K562 (cell line): ENCODE results near the gene LRRC26. TPM values are rescaled to one million over a fixed set of nuclear protein-coding genes. Genes with fewer than 3 reads are reported as not detected.

Experiments
- ATAC-seq: fragments of 200-7000 bp; cut with Tn5 transposase; 3 replicates; pipeline ENCODE4 v1.9.1; 2020; ENCODE audit warnings: moderate library complexity
- BruUV-seq: library from RNA; stranded (reverse); fragments of 400-500 nt; replicated peaks from 2 replicates; lab custom pipeline; 2021; lab: Mats Ljungman, UMichigan
- CTCF ChIA-PET: fragments of 300-600 bp; formaldehyde crosslinking; extraction: SDS; loops from one replicate; lab custom pipeline; 2021; ENCODE audit warnings: low intra/inter-chr PET ratio; lab: Yijun Ruan, JAX
- POLR2A ChIA-PET: fragments of 300-600, 350-650 bp; sonication (Branson Sonifier 250); formaldehyde crosslinking; extraction: SDS; loops from one replicate; lab custom pipeline; 2021; ENCODE audit warnings: antibody characterized with exemption, inconsistent platforms; lab: Yijun Ruan, JAX
- DNase-seq, 4 experiments: peaks; one replicate each; pipeline versions ENCODE4 v3.0.0 to v3.0.0-alpha.2; 2011 to 2018; ENCODE audit warnings: low spot score in 3 of 4, mixed read lengths in 3 of 4; ENCODE audit errors: extremely low read depth in 1 of 4
- FAIRE-seq: peaks from 2 replicates; lab custom pipeline; 2011; peaks lifted over from hg19 to GRCh38; lab: Jason Lieb, UNC
- H2AFZ ChIP-seq: 2 replicates; pipeline ENCODE4 v1.6.0; 2011; ENCODE audit warnings: low read depth, low read length, control low read depth, inconsistent platforms
- H3K27ac ChIP-seq: fragments of 200-600 bp; 3 replicates; pipeline ENCODE4 v1.8.0; 2011; ENCODE audit warnings: low read depth, mild to moderate bottlenecking, control low read depth, inconsistent platforms, low read length, moderate library complexity, mixed read lengths; ENCODE audit errors: extremely low read depth
- H3K27me3 ChIP-seq, 2 experiments: fragments of 300-600 bp in 1 of 2; 2 replicates in 1 of 2; 3 replicates in 1 of 2; pipeline versions ENCODE4 v1.6.0 to v1.8.0; 2011; ENCODE audit warnings: inconsistent platforms in 2 of 2, low read length in 2 of 2, mild to moderate bottlenecking in 1 of 2, mixed read lengths in 1 of 2, moderate library complexity in 1 of 2; ENCODE audit not compliant: control insufficient read depth in 2 of 2, insufficient read depth in 2 of 2
- H3K36me3 ChIP-seq: fragments of 300-600 bp; 3 replicates; pipeline ENCODE4 v1.8.0; 2011; ENCODE audit warnings: mild to moderate bottlenecking, low read length, inconsistent platforms; ENCODE audit not compliant: control insufficient read depth, insufficient read depth
- H3K4me1 ChIP-seq, 2 experiments: fragments of 200-600 bp in 1 of 2; replicated peaks in 1 of 2; 2 replicates in 1 of 2; 3 replicates in 1 of 2; pipeline versions ENCODE4 v1.5.1 to v1.8.0; 2011; ENCODE audit warnings: inconsistent platforms in 2 of 2, low read length in 2 of 2, mild to moderate bottlenecking in 1 of 2, mixed read lengths in 1 of 2, moderate library complexity in 1 of 2; ENCODE audit not compliant: control insufficient read depth in 2 of 2, insufficient read depth in 2 of 2
- H3K4me2 ChIP-seq: 2 replicates; pipeline ENCODE4 v1.6.1; 2011; ENCODE audit warnings: low read length, control low read depth, inconsistent platforms, mixed read lengths; ENCODE audit not compliant: insufficient read depth
- H3K4me3 ChIP-seq: fragments of 200-600 bp; sonication (generic), shearing (Covaris generic); 2 replicates; pipeline ENCODE4 v1.5.1; 2016; ENCODE audit warnings: control low read depth, inconsistent platforms
- H3K79me2 ChIP-seq: fragments of 200-600 bp; 3 replicates; pipeline ENCODE4 v1.8.0; 2011; ENCODE audit warnings: low read length, inconsistent platforms; ENCODE audit not compliant: control insufficient read depth, insufficient read depth
- H3K9ac ChIP-seq, 2 experiments: 2 replicates each; pipeline versions ENCODE4 v1.6.0 to v1.6.1; 2011; ENCODE audit warnings: low read depth in 2 of 2, low read length in 2 of 2, control low read depth in 1 of 2, inconsistent platforms in 1 of 2, mild to moderate bottlenecking in 1 of 2, mixed read lengths in 1 of 2; ENCODE audit not compliant: insufficient read depth in 1 of 2
- H3K9me1 ChIP-seq: one replicate; pipeline ENCODE4 v1.6.0; 2011; ENCODE audit warnings: inconsistent platforms, mild to moderate bottlenecking, low read length, moderate library complexity; ENCODE audit not compliant: control insufficient read depth, insufficient read depth
- H3K9me3 ChIP-seq: replicated peaks from 2 replicates; pipeline ENCODE4 v1.5.1; 2011; ENCODE audit warnings: low read depth, low read length, inconsistent platforms; ENCODE audit not compliant: control insufficient read depth, insufficient read depth
- H4K20me1 ChIP-seq: replicated peaks from 2 replicates; pipeline ENCODE4 v1.6.1; 2011; ENCODE audit warnings: low read length, inconsistent platforms, mixed read lengths; ENCODE audit not compliant: control insufficient read depth, insufficient read depth
- CBFB ChIP-seq: sonication (generic); formaldehyde crosslinking; IDR thresholded peaks from 2 replicates; pipeline ENCODE4 v1.4.0; 2020; ENCODE audit warnings: mild to moderate bottlenecking, missing genetic modification reagents
- CHD1 ChIP-seq: fragments of 200-600 bp; sonication (generic); IDR thresholded peaks from one replicate; pipeline ENCODE4 v1.6.1; 2012; ENCODE audit warnings: mild to moderate bottlenecking, moderate library complexity, low read length, inconsistent platforms
- HNRNPL ChIP-seq: fragments of 200-400 bp; formaldehyde crosslinking; IDR thresholded peaks from 2 replicates; pipeline ENCODE4 v1.6.1; 2017; ENCODE audit warnings: low read depth, mild to moderate bottlenecking, low read length
- KAT7 ChIP-seq: sonication (generic); formaldehyde crosslinking; IDR thresholded peaks from 2 replicates; pipeline ENCODE4 v1.8.0; 2022; ENCODE audit warnings: missing genetic modification reagents, mild to moderate bottlenecking, borderline replicate concordance
- KDM1A ChIP-seq, 2 experiments: fragments of 450-650 bp; IDR thresholded peaks; 2 replicates each; pipeline ENCODE4 v1.6.1; 2016; ENCODE audit warnings: mild to moderate bottlenecking in 2 of 2
- NKRF ChIP-seq: fragments of 450-650 bp; IDR thresholded peaks from 2 replicates; pipeline ENCODE4 v1.6.1; 2016; ENCODE audit warnings: borderline replicate concordance
- ZEB2 ChIP-seq: fragments of 450-650 bp; IDR thresholded peaks from 2 replicates; pipeline ENCODE4 v1.6.1; 2016
- ZKSCAN1 ChIP-seq: fragments of 150-350 bp; IDR thresholded peaks from 2 replicates; pipeline ENCODE4 v1.6.1; 2016; ENCODE audit warnings: low read depth, low read length
- ZNF277 ChIP-seq: fragments of 250-450 bp; sonication (Bioruptor Pico); IDR thresholded peaks from 2 replicates; pipeline ENCODE4 v1.8.0; 2022; ENCODE audit warnings: inconsistent platforms, mild to moderate bottlenecking, moderate library complexity, borderline replicate concordance
- WGBS: fragments of 100-300 bp; shearing (Covaris generic); methylation state at CpG from one replicate; pipeline ENCODE4 v1.1.6; 2016; ENCODE audit warnings: low coverage, mixed read lengths; ENCODE audit not compliant: insufficient coverage; ENCODE audit errors: missing lambda C conversion rate; 5-methylcytosine and 5-hydroxymethylcytosine counted together
- in situ Hi-C: fragments of 300-500 bp; cut with MboI; formaldehyde crosslinking; loops from 4 replicates; pipeline ENCODE4 v1.15.0; 2018; ENCODE audit warnings: inconsistent platforms, mixed read lengths
- intact Hi-C: fragments of 100-400 bp; cut with micrococcal nuclease; formaldehyde crosslinking; loops from 2 replicates; pipeline ENCODE4 v1.14.2; 2022
- polyA plus RNA-seq, 8 experiments: library from polyadenylated mRNA; depleted of rRNA in 4 of 8; stranded (reverse) in 5 of 8; unstranded in 3 of 8; fragments of >200 nt; fragmentation: Nextera tagmentation in 2 of 8; fragmentation: Illumina TruSeq in 1 of 8; extraction: Ambion mirVana in 2 of 8; extraction: Trizol in 1 of 8; gene quantifications; 2 replicates each; pipeline versions ENCODE4 v1.2.1 to v1.2.3, GENCODE V29; 2011 to 2014; ENCODE audit warnings: inconsistent platforms in 1 of 8, missing spikeins in 1 of 8
- total RNA-seq, 7 experiments: library from RNA; depleted of rRNA in 6 of 7; stranded (reverse); fragments of >200 nt in 6 of 7; fragmentation: Illumina TruSeq in 2 of 7; extraction: Trizol in 2 of 7; gene quantifications; 2 replicates each; pipeline versions ENCODE4 v1.2.1 to v1.2.3, GENCODE V29; 2011 to 2021; ENCODE audit warnings: low replicate concordance in 1 of 7
- TF ChIP-seq, protein P1 (sequence below): IDR thresholded peaks from 2 replicates; pipeline ENCODE4 v1.6.1; 2012; ENCODE audit warnings: low read depth, low read length, improper control_type of control experiment, borderline replicate concordance

Gene LRRC26
- total and polyA plus RNA-seq, 9 of the 15 experiments (the other 6 are each of a cell fraction or from before 2014, with no cell fraction given), result not detected

DNA sequence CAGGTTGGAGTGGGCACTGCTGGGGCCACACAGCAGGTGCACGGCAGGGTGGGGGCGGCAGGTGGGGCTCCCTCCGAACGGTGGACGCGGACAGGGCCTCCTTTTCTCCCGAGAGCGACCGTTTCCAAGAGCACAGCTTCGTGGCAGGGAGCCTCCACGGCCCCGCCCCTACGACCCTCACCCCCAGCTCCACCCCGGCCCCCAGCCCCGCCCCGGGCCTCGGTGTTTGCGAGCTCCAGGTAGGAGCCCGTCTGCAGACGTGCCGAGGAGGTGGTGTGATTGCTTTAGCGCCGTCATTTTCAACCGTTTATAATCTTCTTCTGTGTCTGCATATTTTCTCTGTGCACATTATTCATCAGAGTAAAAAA is 22.1 kb downstream of the LRRC26 start (continued):
- TF ChIP-seq KAT7 (CRISPR knock-in tag), result no peak

GRCh38 chr9:137147091-137147792 is 22.6 kb downstream of the LRRC26 start:
- FAIRE-seq, result no peak
- no peak overlapping the region for H3K4me3 ChIP-seq
- H3K9me1 ChIP-seq, result no peaks in the 10 kb centered on the region
- no peaks in the 10 kb centered on the region for H3K36me3 ChIP-seq
- intact Hi-C loops, result no loop called here
- 0 out of 2 replicates have a peak, but pooled peaks cover 5% of the 10 kb centered on the region for H4K20me1 ChIP-seq
- H3K9ac ChIP-seq, result no peak overlapping the region
- no peak for ATAC-seq
- CTCF ChIA-PET, result interaction anchor here (0.6 kb wide), 1 partner anchor 114 kb away, joined by 3 read pairs; no protein-coding TSS in a partner anchor
- H3K9me3 ChIP-seq, result no peaks in the 10 kb centered on the region
- no peak overlapping the region for H3K4me2 ChIP-seq
- no peaks in the 10 kb centered on the region for H3K79me2 ChIP-seq
- H2AFZ ChIP-seq, result no peak overlapping the region
- H3K4me1 ChIP-seq, result peaks cover 8 to 52% of the 10 kb centered on the region in 2 experiments; a peak in 3 of 5 replicates
- H3K27ac ChIP-seq, result no peak overlapping the region
- no peak for DNase-seq
- WGBS, result 72% methylated on average over 22 of the region's 26 CpGs
- TF ChIP-seq NKRF (no peak), ZKSCAN1 (no peak), CBFB (CRISPR knock-in tag) (0 out of 2 replicates have a peak, but pooled peaks have one; percentile 32), KDM1A (IDR thresholded peaks at IDR 0.05) (peak in 1 of 2 experiments; percentile 58; a peak in 1 of 4 replicates), ZNF277 (CRISPR knock-in tag) (no peak), ZEB2 (peak; percentile 64), CHD1 (no peak), HNRNPL (no peak)
- TF ChIP-seq, protein P1, sequence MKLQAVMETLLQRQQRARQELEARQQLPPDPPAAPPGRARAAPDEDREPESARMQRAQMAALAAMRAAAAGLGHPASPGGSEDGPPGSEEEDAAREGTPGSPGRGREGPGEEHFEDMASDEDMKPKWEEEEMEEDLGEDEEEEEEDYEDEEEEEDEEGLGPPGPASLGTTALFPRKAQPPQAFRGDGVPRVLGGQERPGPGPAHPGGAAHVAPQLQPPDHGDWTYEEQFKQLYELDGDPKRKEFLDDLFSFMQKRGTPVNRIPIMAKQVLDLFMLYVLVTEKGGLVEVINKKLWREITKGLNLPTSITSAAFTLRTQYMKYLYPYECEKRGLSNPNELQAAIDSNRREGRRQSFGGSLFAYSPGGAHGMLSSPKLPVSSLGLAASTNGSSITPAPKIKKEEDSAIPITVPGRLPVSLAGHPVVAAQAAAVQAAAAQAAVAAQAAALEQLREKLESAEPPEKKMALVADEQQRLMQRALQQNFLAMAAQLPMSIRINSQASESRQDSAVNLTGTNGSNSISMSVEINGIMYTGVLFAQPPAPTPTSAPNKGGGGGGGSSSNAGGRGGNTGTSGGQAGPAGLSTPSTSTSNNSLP, result no peak
- in situ Hi-C loops, result no loop called here
- POLR2A ChIA-PET, result interaction anchor here (0.6 to 1.0 kb wide), 3 partner anchors 10 to 358 kb away, joined by 3 to 5 read pairs (median 3); no protein-coding TSS in a partner anchor
- peaks cover 3 to 17% of the 10 kb centered on the region in 2 experiments; a peak in 4 of 5 replicates for H3K27me3 ChIP-seq
- BruUV-seq, result no TSS peak
